GM18858 (cell line): Measurements from ENCODE around the gene NR1H4.
"Not testable (repeated sequence)": the region's sequence is repeated elsewhere in the genome, so short reads cannot be mapped to it uniquely, and the experiment has no call there.

ENCODE experiments used
- ATAC-seq: cut with Tn5 transposase; IDR thresholded peaks from one replicate; pipeline ENCODE4 v1.9.1; 2021; ENCODE audit not compliant: unreplicated experiment

The NR1H4 gene

GRCh38 chr12:100473716-100474150 lies at the start of gene NR1H4:
Gene NR1H4 (plus strand): TSS chr12:100473866. CDS start chr12:100493324, 19,458 bp downstream.
- ATAC-seq: no peak

GRCh38 chr12:100426145-100426544 lies 47.5 kb upstream of the NR1H4 start:
- ATAC-seq: no peak

- ATAC-seq: no peak
Observed at GRCh38 chr12:100427078-100427477, 46.6 kb upstream of the NR1H4 start.

GRCh38 chr12:100430251-100430650 lies 43.4 kb upstream of the NR1H4 start:
- ATAC-seq: not testable (repeated sequence)

GRCh38 chr12:100433701-100434100 lies 40.0 kb upstream of the NR1H4 start:
- ATAC-seq: no peak

- no peak for ATAC-seq
Observed at GRCh38 chr12:100434177-100434576, 39.5 kb upstream of the NR1H4 start.

- no peak for ATAC-seq
Observed at GRCh38 chr12:100435957-100436356, 37.7 kb upstream of the NR1H4 start.

GRCh38 chr12:100437038-100437841 lies 36.4 kb upstream of the NR1H4 start:
- ATAC-seq: no peak

- ATAC-seq: no peak
Observed at GRCh38 chr12:100439797-100440196, 33.9 kb upstream of the NR1H4 start.

GRCh38 chr12:100442403-100442802 lies 31.3 kb upstream of the NR1H4 start:
- no peak for ATAC-seq

GRCh38 chr12:100443434-100443833 lies 30.2 kb upstream of the NR1H4 start:
- ATAC-seq: no peak

- no peak for ATAC-seq
Observed at GRCh38 chr12:100445081-100445481, 28.6 kb upstream of the NR1H4 start.

- no peak for ATAC-seq
Observed at GRCh38 chr12:100447381-100447780, 26.3 kb upstream of the NR1H4 start.

GRCh38 chr12:100448656-100449055 lies 25.0 kb upstream of the NR1H4 start:
- ATAC-seq: no peak

- no peak for ATAC-seq
Observed at GRCh38 chr12:100450735-100451134, 22.9 kb upstream of the NR1H4 start.

GRCh38 chr12:100453951-100454350 lies 19.7 kb upstream of the NR1H4 start:
- ATAC-seq: no peak

GRCh38 chr12:100455896-100456295 lies 17.8 kb upstream of the NR1H4 start:
- no peak for ATAC-seq

GRCh38 chr12:100458191-100458590 lies 15.5 kb upstream of the NR1H4 start:
- no peak for ATAC-seq

- ATAC-seq: no peak
Observed at GRCh38 chr12:100460702-100461101, 13.0 kb upstream of the NR1H4 start.

- no peak for ATAC-seq
Observed at GRCh38 chr12:100461330-100461973, 12.2 kb upstream of the NR1H4 start.

GRCh38 chr12:100463661-100464060 lies 10.0 kb upstream of the NR1H4 start:
- ATAC-seq: no peak

- ATAC-seq: no peak
Observed at GRCh38 chr12:100464529-100464928, 9.1 kb upstream of the NR1H4 start.
